ENCODE measurements around the gene AMZ2.

Gene AMZ2

GRCh38 chr17:68290955-68291835, 43.4 kb downstream of the AMZ2 start, which contains the start of the genes ARSG and SLC16A6:
ARSG (plus strand) TSS chr17:68291495; CDS start chr17:68307494, 15,999 bp downstream.
SLC16A6 (minus strand) TSS chr17:68291127; CDS start chr17:68278320, 12,807 bp downstream.
- ATAC-seq (peak; percentile 73), DNase-seq (peak; percentile 86)

GRCh38 chr17:68291836-68292688, 44.2 kb downstream of the AMZ2 start:
- DNase-seq = peak; percentile 87
- ATAC-seq = peak; percentile 74

- DNase-seq = no peak
- no peak for ATAC-seq
Observed at GRCh38 chr17:68292689-68293040, 44.8 kb downstream of the AMZ2 start.

- no peak for DNase-seq
- ATAC-seq = no peak
Observed at GRCh38 chr17:68293490-68294195, 45.8 kb downstream of the AMZ2 start.

GRCh38 chr17:68294196-68294555, 46.3 kb downstream of the AMZ2 start:
- DNase-seq (no peak), ATAC-seq (no peak)

- DNase-seq (no peak), ATAC-seq (no peak)
Observed at GRCh38 chr17:68294617-68295016, 46.8 kb downstream of the AMZ2 start.

GRCh38 chr17:68295086-68295485, 47.2 kb downstream of the AMZ2 start:
- peak; percentile 42 for DNase-seq

GRCh38 chr17:68296217-68297191, 48.7 kb downstream of the AMZ2 start:
- ATAC-seq (no peak), DNase-seq (peak; percentile 43)

More at GRCh38 chr17:68295086-68295485, 47.2 kb downstream of the AMZ2 start:
- no peak for ATAC-seq

GRCh38 chr17:68297195-68297594, 49.4 kb downstream of the AMZ2 start:
- no peak for ATAC-seq

GRCh38 chr17:68298601-68299000, 50.8 kb downstream of the AMZ2 start:
- DNase-seq (no peak), ATAC-seq (no peak)

More at GRCh38 chr17:68297195-68297594, 49.4 kb downstream of the AMZ2 start:
- DNase-seq = no peak

- ATAC-seq (no peak), DNase-seq (no peak)
Observed at GRCh38 chr17:68299817-68300216, 52.0 kb downstream of the AMZ2 start.

- no peak for DNase-seq
- no peak for ATAC-seq
Observed at GRCh38 chr17:68301438-68301959, 53.7 kb downstream of the AMZ2 start.

- DNase-seq (no peak), ATAC-seq (no peak)
Observed at GRCh38 chr17:68302066-68302564, 54.3 kb downstream of the AMZ2 start.

- ATAC-seq = no peak
Observed at GRCh38 chr17:68302666-68303065, 54.8 kb downstream of the AMZ2 start.

GRCh38 chr17:68304706-68305105, 56.9 kb downstream of the AMZ2 start:
- DNase-seq = no peak

More at GRCh38 chr17:68302666-68303065, 54.8 kb downstream of the AMZ2 start:
- DNase-seq = no peak

GRCh38 chr17:68305142-68305541, 57.3 kb downstream of the AMZ2 start:
- ATAC-seq = no peak
- no peak for DNase-seq

More at GRCh38 chr17:68304706-68305105, 56.9 kb downstream of the AMZ2 start:
- no peak for ATAC-seq
